GM21360 (cell line): ENCODE data around the gene SLC25A11.

ENCODE experiments used
- ATAC-seq: cut with Tn5 transposase; IDR thresholded peaks from one replicate; pipeline ENCODE4 v1.9.1; 2021; ENCODE audit warnings: mild to moderate bottlenecking, moderate library complexity; ENCODE audit not compliant: unreplicated experiment

SLC25A11 gene

DNA sequence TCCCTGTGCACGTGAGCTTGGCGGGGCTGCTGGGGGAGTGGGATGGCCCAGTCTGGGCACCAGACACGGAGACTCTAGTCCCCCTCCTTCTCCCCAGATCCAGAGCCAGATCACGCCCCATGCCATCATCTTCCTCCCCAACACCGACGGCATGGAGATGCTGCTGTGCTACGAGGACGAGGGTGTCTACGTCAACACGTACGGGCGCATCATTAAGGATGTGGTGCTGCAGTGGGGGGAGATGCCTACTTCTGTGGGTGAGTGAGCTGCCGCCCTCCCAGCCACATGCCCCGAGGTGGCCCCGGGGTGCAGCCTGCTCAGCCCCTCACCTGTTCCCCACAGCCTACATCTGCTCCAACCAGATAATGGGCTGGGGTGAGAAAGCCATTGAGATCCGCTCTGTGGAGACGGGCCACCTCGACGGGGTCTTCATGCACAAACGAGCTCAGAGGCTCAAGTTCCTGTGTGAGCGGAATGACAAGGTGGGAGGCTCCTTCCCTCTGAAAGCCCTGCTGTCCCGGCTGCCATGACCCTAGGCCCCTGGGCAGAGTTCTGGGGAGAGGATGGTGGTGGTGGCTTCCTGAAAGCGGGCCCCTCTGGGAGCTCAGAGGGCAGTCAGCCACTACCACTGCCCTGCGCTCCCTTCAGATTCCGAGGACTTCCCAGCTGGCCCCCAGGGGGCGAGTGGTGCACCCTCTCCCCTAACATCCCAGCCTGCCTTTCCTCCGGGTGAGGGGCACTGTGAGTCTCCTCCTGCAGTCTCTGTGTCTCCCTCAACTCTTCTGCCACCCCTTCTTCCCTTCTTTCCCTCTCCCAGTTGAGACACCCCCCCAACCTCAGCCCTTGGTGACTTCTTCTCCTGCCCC lies 43.3 kb downstream of the SLC25A11 start:
- no peak for ATAC-seq

GRCh38 chr17:4895657-4896331 lies 44.1 kb downstream of the SLC25A11 start:
- ATAC-seq, result no peak

DNA sequence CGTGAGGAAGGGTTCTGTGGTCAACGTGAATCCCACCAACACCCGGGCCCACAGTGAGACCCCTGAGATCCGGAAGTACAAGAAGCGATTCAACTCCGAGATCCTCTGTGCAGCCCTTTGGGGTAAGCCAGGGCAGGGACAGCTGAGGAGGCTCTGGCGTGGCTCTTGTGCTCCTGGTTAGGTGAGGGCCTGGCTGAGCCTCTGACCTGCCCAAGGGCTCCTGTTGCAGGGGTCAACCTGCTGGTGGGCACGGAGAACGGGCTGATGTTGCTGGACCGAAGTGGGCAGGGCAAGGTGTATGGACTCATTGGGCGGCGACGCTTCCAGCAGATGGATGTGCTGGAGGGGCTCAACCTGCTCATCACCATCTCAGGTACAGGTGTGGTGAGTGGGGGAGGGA lies 44.7 kb downstream of the SLC25A11 start:
- ATAC-seq, result no peak

DNA sequence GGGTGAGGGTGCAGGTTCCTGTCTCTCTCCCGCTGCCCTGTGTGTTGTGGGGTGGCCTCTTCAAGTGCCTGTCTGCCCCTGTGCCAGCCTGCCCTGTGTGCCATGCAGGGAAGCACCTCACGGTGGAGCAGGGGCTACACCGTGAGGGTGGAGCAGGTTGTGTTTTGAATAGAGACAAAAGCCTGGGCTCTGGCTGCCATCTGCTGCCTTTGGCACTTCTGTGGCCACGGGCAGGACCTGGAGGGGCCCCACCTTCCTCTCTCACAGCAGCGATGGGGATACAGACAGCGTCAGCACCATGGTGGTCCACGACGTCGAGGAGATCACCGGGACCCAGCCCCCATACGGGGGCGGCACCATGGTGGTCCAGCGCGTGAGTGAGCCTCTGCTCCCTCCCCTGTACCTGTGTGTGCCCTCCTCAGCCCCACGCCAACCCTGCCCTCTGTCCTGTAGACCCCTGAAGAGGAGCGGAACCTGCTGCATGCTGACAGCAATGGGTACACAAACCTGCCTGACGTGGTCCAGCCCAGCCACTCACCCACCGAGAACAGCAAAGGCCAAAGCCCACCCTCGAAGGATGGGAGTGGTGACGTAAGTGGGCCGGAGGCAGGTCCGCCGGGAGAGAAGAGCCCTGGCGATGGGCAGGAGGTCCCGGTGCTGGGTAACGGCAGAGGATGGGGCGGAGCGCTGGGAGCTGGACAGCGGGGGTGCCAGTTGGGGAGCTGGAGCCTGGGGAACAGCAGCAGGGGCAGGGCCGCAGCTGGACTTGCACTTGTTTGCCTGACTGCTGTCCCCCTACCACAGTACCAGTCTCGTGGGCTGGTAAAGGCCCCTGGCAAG lies 45.9 kb downstream of the SLC25A11 start:
- ATAC-seq, result no peak

DNA sequence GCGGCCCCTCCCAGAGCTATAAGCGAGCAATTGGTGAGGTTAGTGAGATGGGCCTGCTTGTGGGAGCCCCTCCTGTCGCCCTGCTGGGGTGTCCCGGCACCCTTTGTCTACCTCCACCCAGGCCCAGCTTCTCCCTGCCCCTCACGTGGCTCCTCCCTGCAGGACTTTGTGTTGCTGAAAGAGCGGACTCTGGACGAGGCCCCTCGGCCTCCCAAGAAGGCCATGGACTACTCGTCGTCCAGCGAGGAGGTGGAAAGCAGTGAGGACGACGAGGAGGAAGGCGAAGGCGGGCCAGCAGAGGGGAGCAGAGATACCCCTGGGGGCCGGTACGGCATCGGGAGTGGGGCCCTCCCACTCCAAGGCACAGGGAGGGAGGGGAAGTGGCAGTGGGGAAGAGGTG lies 46.6 kb downstream of the SLC25A11 start:
- ATAC-seq, result no peak

DNA sequence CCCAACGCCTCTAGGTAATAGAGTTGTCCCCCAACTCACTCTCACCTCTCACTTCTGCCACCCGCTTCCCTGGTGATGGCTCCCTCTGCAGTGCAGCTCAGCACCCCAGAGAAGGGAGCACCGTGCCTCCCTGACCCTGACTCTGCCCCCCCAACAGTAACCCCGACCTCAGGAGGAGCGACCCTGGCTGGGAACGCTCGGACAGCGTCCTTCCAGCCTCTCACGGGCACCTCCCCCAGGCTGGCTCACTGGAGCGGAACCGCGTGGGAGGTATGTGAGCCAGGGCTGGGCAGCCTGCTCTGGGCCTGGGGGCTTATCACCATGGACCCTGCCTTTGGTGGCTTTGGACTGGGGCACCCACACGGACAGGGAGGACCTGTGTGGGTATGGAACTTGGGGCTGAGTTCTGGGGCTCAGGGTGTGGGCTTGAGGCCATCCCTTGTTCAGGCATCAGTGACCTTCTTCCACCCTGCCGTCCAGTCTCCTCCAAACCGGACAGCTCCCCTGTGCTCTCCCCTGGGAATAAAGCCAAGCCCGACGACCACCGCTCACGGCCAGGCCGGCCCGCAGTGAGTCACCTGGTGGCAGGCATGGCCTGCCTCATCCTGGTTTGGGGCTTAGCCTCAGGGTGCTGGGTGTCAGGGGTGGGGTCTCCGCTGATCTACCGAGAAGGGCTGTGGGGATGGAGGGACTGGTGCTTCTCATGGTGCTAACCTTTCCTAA lies 47.2 kb downstream of the SLC25A11 start:
- no peak for ATAC-seq

GRCh38 chr17:4891411-4892410 lies 48.1 kb downstream of the SLC25A11 start:
- ATAC-seq, result no peak

- no peak for ATAC-seq
Measured at GRCh38 chr17:4887581-4887980, 52.3 kb downstream of the SLC25A11 start.
